B cell (primary cell): ENCODE measurements around the gene ANO2. TPM values are rescaled to one million over a fixed set of nuclear protein-coding genes. Genes with fewer than 3 reads are reported as not detected.

Experiments
- ATAC-seq: fragments of 200-7000 bp; cut with Tn5 transposase; one replicate; pipeline ENCODE4 v1.10.0; 2021; ENCODE audit warnings: low read depth, mild to moderate bottlenecking, moderate number of reproducible peaks, moderate library complexity
- CTCF ChIA-PET: fragments of 350-600 bp; sonication (Branson Sonifier 250); formaldehyde crosslinking; loops from one replicate; lab custom pipeline; 2021; ENCODE audit warnings: antibody characterized with exemption, inconsistent platforms; lab: Charles Lee
- POLR2A ChIA-PET: fragments of 350-600 bp; sonication (Branson Sonifier 250); formaldehyde crosslinking; loops from one replicate; lab custom pipeline; 2021; ENCODE audit warnings: antibody characterized with exemption; lab: Charles Lee
- DNase-seq: peaks from one replicate; pipeline ENCODE4 v3.0.0; 2013
- H2AFZ ChIP-seq: 2 replicates; pipeline ENCODE4 v1.6.1; 2012; ENCODE audit warnings: mild to moderate bottlenecking, low read depth, low read length; ENCODE audit not compliant: insufficient read depth, poor library complexity, severe bottlenecking
- H3K27ac ChIP-seq, 2 donors: 1 replicate in 1 of 2; 2 replicates in 1 of 2; pipeline ENCODE4 v1.5.1; 2012 to 2013; ENCODE audit warnings: low read length in 2 of 2, mild to moderate bottlenecking in 2 of 2, moderate library complexity in 1 of 2
- H3K27me3 ChIP-seq, 4 experiments: fragments of 200-600 bp in 1 of 4; sonication (generic) in 1 of 4; replicated peaks in 1 of 4; 1 replicate in 2 of 4; 2 replicates in 2 of 4; pipeline versions ENCODE4 v1.6.1 to v1.7.0; 2013 to 2016; ENCODE audit warnings: low read length in 3 of 4, mild to moderate bottlenecking in 2 of 4, mixed read lengths in 1 of 4, moderate library complexity in 1 of 4; ENCODE audit not compliant: insufficient read depth in 4 of 4, control insufficient read depth in 3 of 4; ENCODE audit errors: control extremely low read depth in 1 of 4
- H3K36me3 ChIP-seq, 2 experiments: replicated peaks in 1 of 2; 1 replicate in 1 of 2; 2 replicates in 1 of 2; pipeline versions ENCODE4 v1.6.1 to v1.7.1; 2013; ENCODE audit warnings: low read length in 1 of 2; ENCODE audit not compliant: insufficient read depth in 2 of 2, control insufficient read depth in 1 of 2; ENCODE audit errors: control extremely low read depth in 1 of 2, extremely low read depth in 1 of 2
- H3K4me1 ChIP-seq, 2 donors: fragments of 200-600 bp in 1 of 2; sonication (generic) in 1 of 2; 1 replicate in 1 of 2; 2 replicates in 1 of 2; pipeline versions ENCODE4 v1.5.1 to v1.6.1; 2013 to 2017; ENCODE audit warnings: low read length in 2 of 2; ENCODE audit not compliant: control insufficient read depth in 2 of 2, insufficient read depth in 2 of 2
- H3K4me2 ChIP-seq: replicated peaks from 2 replicates; pipeline ENCODE3; 2012; ENCODE audit warnings: mild to moderate bottlenecking, low read depth, low read length; ENCODE audit not compliant: poor library complexity, severe bottlenecking
- H3K4me3 ChIP-seq, 5 experiments: fragments of 200-600 bp in 1 of 5; sonication (generic) in 1 of 5; 1 replicate in 3 of 5; 2 replicates in 2 of 5; pipeline versions ENCODE4 v1.5.1 to v1.7.0; 2011 to 2016; ENCODE audit warnings: low read length in 4 of 5, mild to moderate bottlenecking in 4 of 5, low read depth in 2 of 5, control low read depth in 1 of 5, moderate library complexity in 1 of 5; ENCODE audit not compliant: insufficient read depth in 1 of 5; ENCODE audit errors: control extremely low read depth in 1 of 5, extremely low read depth in 1 of 5
- H3K79me2 ChIP-seq: fragments of 200-600 bp; sonication (generic); one replicate; pipeline ENCODE4 v1.6.0; 2016; ENCODE audit warnings: low read length; ENCODE audit not compliant: control insufficient read depth, insufficient read depth
- H3K9ac ChIP-seq: fragments of 200-600 bp; sonication (generic); 2 replicates; pipeline ENCODE4 v1.6.1; 2017; ENCODE audit warnings: mild to moderate bottlenecking, low read length, moderate library complexity
- H3K9me3 ChIP-seq, 3 donors: one replicate each; pipeline versions ENCODE4 v1.6.1 to v1.7.1; 2013; ENCODE audit warnings: low read length in 2 of 3; ENCODE audit not compliant: control insufficient read depth in 2 of 3, insufficient read depth in 1 of 3; ENCODE audit errors: control extremely low read depth in 1 of 3
- H4K20me1 ChIP-seq: 2 replicates; pipeline ENCODE4 v1.6.0; 2012; ENCODE audit warnings: mild to moderate bottlenecking, low read length; ENCODE audit not compliant: insufficient read depth, control insufficient read depth, poor library complexity, severe bottlenecking
- H3K27ac Mint-ChIP-seq: one replicate; pipeline ENCODE4 v1.8.0; 2021; ENCODE audit warnings: mixed read lengths
- H3K27me3 Mint-ChIP-seq: one replicate; pipeline ENCODE4 v1.8.0; 2021; ENCODE audit warnings: mixed read lengths
- H3K4me1 Mint-ChIP-seq: one replicate; pipeline ENCODE4 v1.8.0; 2021; ENCODE audit warnings: mixed read lengths
- H3K4me3 Mint-ChIP-seq: one replicate; pipeline ENCODE4 v1.8.0; 2021; ENCODE audit warnings: mixed read lengths
- H3K9me3 Mint-ChIP-seq: one replicate; pipeline ENCODE4 v1.8.0; 2022; ENCODE audit warnings: mixed read lengths; ENCODE audit not compliant: insufficient read depth
- EZH2 ChIP-seq: IDR thresholded peaks from 2 replicates; pipeline ENCODE4 v1.6.1; 2012; ENCODE audit warnings: borderline replicate concordance, low read depth, mild to moderate bottlenecking, moderate library complexity, low read length; ENCODE audit not compliant: insufficient read depth, poor library complexity, severe bottlenecking
- WGBS: methylation state at CpG from one replicate; pipeline ENCODE4 v1.1.5; 2013; ENCODE audit warnings: missing lambda C conversion rate; ENCODE audit not compliant: insufficient coverage; 5-methylcytosine and 5-hydroxymethylcytosine counted together
- intact Hi-C: fragments of 100-400 bp; cut with micrococcal nuclease; formaldehyde crosslinking; loops from one replicate; pipeline ENCODE4 v1.10.0; 2022
- polyA plus RNA-seq: library from polyadenylated mRNA; depleted of rRNA; stranded (reverse); fragments of >200 nt; gene quantifications from 2 replicates; pipeline ENCODE4 v1.2.3, GENCODE V29; 2012
- total RNA-seq, 2 donors: library from RNA; stranded (reverse); fragments of 120-200 nt in 1 of 2; gene quantifications; 1 replicate in 1 of 2; 2 replicates in 1 of 2; pipeline versions ENCODE4 v1.2.3 to v1.2.4, GENCODE V29; 2013 to 2022
- TF ChIP-seq, protein P1 (sequence below): fragments of 200-600 bp; IDR thresholded peaks from one replicate; pipeline ENCODE4 v1.8.0; 2022; ENCODE audit warnings: antibody characterized with exemption, mild to moderate bottlenecking

Gene ANO2
- total and polyA plus RNA-seq, 2 donors (not counting 1 experiment from before 2014, with no cell fraction given): not detected

DNA sequence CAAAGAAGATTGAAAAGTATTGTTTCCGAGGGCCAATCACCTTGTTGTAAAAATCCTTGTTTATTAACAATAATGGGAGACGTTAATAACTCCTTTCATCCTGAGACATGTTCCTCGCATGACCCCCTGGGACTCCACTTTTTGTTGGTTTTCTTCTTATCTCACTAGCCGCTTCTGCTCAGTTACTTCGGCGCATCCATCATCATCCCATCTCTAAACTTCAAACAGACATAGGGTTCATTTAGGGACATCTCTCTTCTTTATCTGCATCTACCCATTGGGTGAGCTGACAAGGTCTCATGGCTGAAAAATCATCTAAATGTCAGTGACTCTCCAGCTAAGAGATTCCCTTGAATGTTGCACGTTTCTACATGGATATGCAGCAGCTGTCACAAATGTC is 252.2 kb downstream of the ANO2 start:
- intact Hi-C loops: no loop called here
- Histone ChIP-seq H2AFZ (no peak overlapping the region), H3K36me3 (no peaks in the 10 kb centered on the region), H3K9me3 (peaks cover 0 to 8% (median 0%) of the 10 kb centered on the region in 3 donors), H3K27ac (no peak overlapping the region), H3K4me3 (no peak overlapping the region), H3K27me3 (no peaks in the 10 kb centered on the region), H4K20me1 (no peaks in the 10 kb centered on the region), H3K4me2 (no peak overlapping the region), H3K9ac (no peak overlapping the region), H3K79me2 (no peaks in the 10 kb centered on the region), H3K4me1 (no peaks in the 10 kb centered on the region)
- Mint-ChIP-seq H3K27ac (no peak overlapping the region), H3K4me1 (no peaks in the 10 kb centered on the region), H3K27me3 (peaks cover 8% of the 10 kb centered on the region), H3K4me3 (no peak overlapping the region), H3K9me3 (no peaks in the 10 kb centered on the region)
- no peak for DNase-seq
- TF ChIP-seq, protein P1, sequence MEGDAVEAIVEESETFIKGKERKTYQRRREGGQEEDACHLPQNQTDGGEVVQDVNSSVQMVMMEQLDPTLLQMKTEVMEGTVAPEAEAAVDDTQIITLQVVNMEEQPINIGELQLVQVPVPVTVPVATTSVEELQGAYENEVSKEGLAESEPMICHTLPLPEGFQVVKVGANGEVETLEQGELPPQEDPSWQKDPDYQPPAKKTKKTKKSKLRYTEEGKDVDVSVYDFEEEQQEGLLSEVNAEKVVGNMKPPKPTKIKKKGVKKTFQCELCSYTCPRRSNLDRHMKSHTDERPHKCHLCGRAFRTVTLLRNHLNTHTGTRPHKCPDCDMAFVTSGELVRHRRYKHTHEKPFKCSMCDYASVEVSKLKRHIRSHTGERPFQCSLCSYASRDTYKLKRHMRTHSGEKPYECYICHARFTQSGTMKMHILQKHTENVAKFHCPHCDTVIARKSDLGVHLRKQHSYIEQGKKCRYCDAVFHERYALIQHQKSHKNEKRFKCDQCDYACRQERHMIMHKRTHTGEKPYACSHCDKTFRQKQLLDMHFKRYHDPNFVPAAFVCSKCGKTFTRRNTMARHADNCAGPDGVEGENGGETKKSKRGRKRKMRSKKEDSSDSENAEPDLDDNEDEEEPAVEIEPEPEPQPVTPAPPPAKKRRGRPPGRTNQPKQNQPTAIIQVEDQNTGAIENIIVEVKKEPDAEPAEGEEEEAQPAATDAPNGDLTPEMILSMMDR: no peak
- TF ChIP-seq EZH2: no peak
- POLR2A ChIA-PET: no interaction called here
- CTCF ChIA-PET: no interaction called here
- WGBS: 94% methylated on average over 6 of the region's 7 CpGs
- no peak for ATAC-seq

DNA sequence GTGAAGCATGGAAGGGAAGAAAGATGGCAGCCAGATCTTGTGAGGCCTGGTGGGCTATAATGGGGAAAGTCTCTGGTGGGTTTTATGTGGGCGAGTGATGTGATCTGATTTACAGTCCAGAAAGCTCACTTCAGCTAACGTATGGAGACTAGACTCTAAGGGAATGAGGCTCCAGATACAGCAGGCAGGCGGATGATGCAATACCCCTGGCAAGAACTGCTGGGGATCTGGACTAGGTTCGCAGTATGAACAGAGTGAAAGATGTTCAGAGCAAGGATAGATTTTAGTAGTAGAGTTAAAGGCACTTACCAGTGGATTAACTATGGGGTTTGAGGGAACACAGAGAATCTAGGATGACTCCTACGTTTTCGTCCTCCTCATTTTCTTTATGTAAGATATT is 253.1 kb downstream of the ANO2 start:
- ChIA-PET CTCF (no interaction called here), POLR2A (no interaction called here)
- H3K27ac ChIP-seq: no peak overlapping the region
- no peaks in the 10 kb centered on the region for H3K27me3 ChIP-seq
- intact Hi-C loops: no loop called here
- H3K79me2 ChIP-seq: no peaks in the 10 kb centered on the region
- WGBS: 75% methylated on average over 4 of the region's 6 CpGs
- H4K20me1 ChIP-seq: no peaks in the 10 kb centered on the region
- Mint-ChIP-seq H3K9me3 (no peaks in the 10 kb centered on the region), H3K27me3 (peaks cover 8% of the 10 kb centered on the region), H3K4me1 (no peaks in the 10 kb centered on the region), H3K4me3 (no peak overlapping the region), H3K27ac (no peak overlapping the region)
- no peak for DNase-seq
- no peak overlapping the region for H3K4me3 ChIP-seq
- peaks cover 0 to 8% (median 0%) of the 10 kb centered on the region in 3 donors for H3K9me3 ChIP-seq
- H3K4me2 ChIP-seq: no peak overlapping the region
- no peak overlapping the region for H3K9ac ChIP-seq
- H3K36me3 ChIP-seq: no peaks in the 10 kb centered on the region
- no peak for ATAC-seq
- no peak overlapping the region for H2AFZ ChIP-seq
- TF ChIP-seq, protein P1: no peak
- TF ChIP-seq EZH2: no peak
- H3K4me1 ChIP-seq: no peaks in the 10 kb centered on the region
